MCF 10A (cell line): ENCODE results near the gene PITPNB. TPM values are rescaled to one million over a fixed set of nuclear protein-coding genes. Genes with fewer than 3 reads are reported as not detected.

Source experiments
- BruUV-seq: library from RNA; stranded (reverse); fragments of 400-500 nt; replicated peaks from 2 replicates; lab custom pipeline; 2021; lab: Mats Ljungman, UMichigan
- CTCF ChIA-PET: fragments of 300-600 bp; sonication (Branson Sonifier 250); formaldehyde crosslinking; extraction: SDS; loops from one replicate; lab custom pipeline; 2021; ENCODE audit warnings: antibody characterized with exemption, inconsistent platforms; lab: Yijun Ruan, JAX
- POLR2A ChIA-PET: fragments of 300-600, 350-650 bp; sonication (Branson Sonifier 250); formaldehyde crosslinking; extraction: SDS; loops from one replicate; lab custom pipeline; 2020; ENCODE audit warnings: antibody characterized with exemption, inconsistent platforms; lab: Yijun Ruan, JAX
- DNase-seq: peaks from one replicate; pipeline ENCODE4 v3.0.0-alpha.2; 2018; ENCODE audit not compliant: unreplicated experiment
- H3K27ac Mint-ChIP-seq: one replicate; pipeline ENCODE4 v1.8.0; 2022; ENCODE audit warnings: mild to moderate bottlenecking, low read depth, mixed read lengths; ENCODE audit not compliant: unreplicated experiment
- H3K27me3 Mint-ChIP-seq: one replicate; pipeline ENCODE4 v1.8.0; 2022; ENCODE audit warnings: mixed read lengths; ENCODE audit not compliant: insufficient read depth, unreplicated experiment
- H3K36me3 Mint-ChIP-seq: one replicate; pipeline ENCODE4 v1.8.0; 2022; ENCODE audit warnings: mild to moderate bottlenecking, moderate library complexity, mixed read lengths; ENCODE audit not compliant: insufficient read depth, unreplicated experiment
- H3K4me1 Mint-ChIP-seq: one replicate; pipeline ENCODE4 v1.8.0; 2022; ENCODE audit warnings: mixed read lengths; ENCODE audit not compliant: insufficient read depth, unreplicated experiment
- H3K4me3 Mint-ChIP-seq: one replicate; pipeline ENCODE4 v1.8.0; 2022; ENCODE audit warnings: mild to moderate bottlenecking, moderate library complexity, mixed read lengths; ENCODE audit not compliant: unreplicated experiment
- H3K9me3 Mint-ChIP-seq: one replicate; pipeline ENCODE4 v1.8.0; 2022; ENCODE audit warnings: mixed read lengths; ENCODE audit not compliant: unreplicated experiment
- intact Hi-C: fragments of 100-400 bp; cut with micrococcal nuclease; formaldehyde crosslinking; loops from 2 replicates; pipeline ENCODE4 v1.14.1; 2022
- total RNA-seq: library from RNA; stranded (reverse); gene quantifications from 2 replicates; pipeline ENCODE4 v1.2.3, GENCODE V29; 2022
- TF ChIP-seq, protein P1 (sequence below): fragments of 200-600 bp; IDR thresholded peaks from one replicate; pipeline ENCODE4 v1.8.0; 2022; ENCODE audit warnings: antibody characterized with exemption, mild to moderate bottlenecking; ENCODE audit not compliant: unreplicated experiment

The PITPNB gene
- total RNA-seq, 1 experiment from 2014 or later, result 124 TPM

GRCh38 chr22:27808451-27809225 is 110.4 kb downstream of the PITPNB start:
- intact Hi-C loops, result loop anchor here (10.0 kb wide), 3 partner anchors 196 to 1134 kb away; no protein-coding TSS in a partner anchor
- no peak for DNase-seq
- Mint-ChIP-seq H3K4me1 (peaks cover 13% of the 10 kb centered on the region), H3K9me3 (no peaks in the 10 kb centered on the region), H3K27ac (no peak overlapping the region), H3K4me3 (no peak overlapping the region), H3K27me3 (no peaks in the 10 kb centered on the region), H3K36me3 (no peaks in the 10 kb centered on the region)
- CTCF ChIA-PET, result interaction anchor here (0.7 kb wide), 1 partner anchor 60 kb away, joined by 3 read pairs; no protein-coding TSS in a partner anchor
- POLR2A ChIA-PET, result no interaction called here
- TF ChIP-seq, protein P1, sequence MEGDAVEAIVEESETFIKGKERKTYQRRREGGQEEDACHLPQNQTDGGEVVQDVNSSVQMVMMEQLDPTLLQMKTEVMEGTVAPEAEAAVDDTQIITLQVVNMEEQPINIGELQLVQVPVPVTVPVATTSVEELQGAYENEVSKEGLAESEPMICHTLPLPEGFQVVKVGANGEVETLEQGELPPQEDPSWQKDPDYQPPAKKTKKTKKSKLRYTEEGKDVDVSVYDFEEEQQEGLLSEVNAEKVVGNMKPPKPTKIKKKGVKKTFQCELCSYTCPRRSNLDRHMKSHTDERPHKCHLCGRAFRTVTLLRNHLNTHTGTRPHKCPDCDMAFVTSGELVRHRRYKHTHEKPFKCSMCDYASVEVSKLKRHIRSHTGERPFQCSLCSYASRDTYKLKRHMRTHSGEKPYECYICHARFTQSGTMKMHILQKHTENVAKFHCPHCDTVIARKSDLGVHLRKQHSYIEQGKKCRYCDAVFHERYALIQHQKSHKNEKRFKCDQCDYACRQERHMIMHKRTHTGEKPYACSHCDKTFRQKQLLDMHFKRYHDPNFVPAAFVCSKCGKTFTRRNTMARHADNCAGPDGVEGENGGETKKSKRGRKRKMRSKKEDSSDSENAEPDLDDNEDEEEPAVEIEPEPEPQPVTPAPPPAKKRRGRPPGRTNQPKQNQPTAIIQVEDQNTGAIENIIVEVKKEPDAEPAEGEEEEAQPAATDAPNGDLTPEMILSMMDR, result no peak
- BruUV-seq, result no TSS peak

GRCh38 chr22:27805841-27806240 is 113.2 kb downstream of the PITPNB start:
- TF ChIP-seq, protein P1, result no peak
- Mint-ChIP-seq H3K36me3 (no peaks in the 10 kb centered on the region), H3K27ac (no peak overlapping the region), H3K4me3 (no peak overlapping the region), H3K27me3 (no peaks in the 10 kb centered on the region), H3K4me1 (peaks cover 11% of the 10 kb centered on the region), H3K9me3 (no peaks in the 10 kb centered on the region)
- ChIA-PET POLR2A (no interaction called here), CTCF (interaction anchor here (0.7 to 1.2 kb wide), 2 partner anchors 82 to 943 kb away, joined by 4 read pairs; no protein-coding TSS in a partner anchor)
- no TSS peak for BruUV-seq
- intact Hi-C loops, result loop anchor here (10.0 kb wide), 3 partner anchors 199 to 1131 kb away; no protein-coding TSS in a partner anchor
- no peak for DNase-seq

- no TSS peak for BruUV-seq
- no peaks in the 10 kb centered on the region for H3K36me3 Mint-ChIP-seq
- no peak overlapping the region for H3K27ac Mint-ChIP-seq
- H3K9me3 Mint-ChIP-seq, result no peaks in the 10 kb centered on the region
- H3K27me3 Mint-ChIP-seq, result no peaks in the 10 kb centered on the region
- peaks cover 11% of the 10 kb centered on the region for H3K4me1 Mint-ChIP-seq
- POLR2A ChIA-PET, result interaction anchor here (0.6 kb wide), 1 partner anchor 469 kb away, joined by 3 read pairs; no protein-coding TSS in a partner anchor
- peak; percentile 51 for DNase-seq
- intact Hi-C loops, result loop anchor here (5.0 to 10.0 kb wide), 6 partner anchors 200 to 1130 kb away; no protein-coding TSS in a partner anchor
- H3K4me3 Mint-ChIP-seq, result no peak overlapping the region
- TF ChIP-seq, protein P1, result peak; percentile 28
- CTCF ChIA-PET, result interaction anchor here (0.5 to 1.2 kb wide), 5 partner anchors 9 to 401 kb away, joined by 3 to 7 read pairs (median 3); no protein-coding TSS in a partner anchor
Measured at GRCh38 chr22:27804470-27805297, 114.4 kb downstream of the PITPNB start.
